Ishikawa (cell line): Measurements from ENCODE around the gene ZHX3.

Experiments
- CEBPB ChIP-seq: IDR thresholded peaks from 2 replicates; pipeline ENCODE4 v1.6.1; 2012
- CREB1 ChIP-seq: IDR thresholded peaks from 2 replicates; pipeline ENCODE4 v1.6.1; 2012; ENCODE audit warnings: low read depth
- EGR1 ChIP-seq: IDR thresholded peaks from 2 replicates; pipeline ENCODE4 v1.6.1; 2012
- EP300 ChIP-seq: IDR thresholded peaks from 2 replicates; pipeline ENCODE4 v1.6.1; 2012; ENCODE audit warnings: borderline replicate concordance
- FOXM1 ChIP-seq: IDR thresholded peaks from 2 replicates; pipeline ENCODE4 v1.6.1; 2012; ENCODE audit warnings: low read depth, borderline replicate concordance
- MAX ChIP-seq: IDR thresholded peaks from 2 replicates; pipeline ENCODE4 v1.6.1; 2012
- NFIC ChIP-seq: IDR thresholded peaks from 2 replicates; pipeline ENCODE4 v1.6.1; 2012
- RAD21 ChIP-seq: IDR thresholded peaks from 2 replicates; pipeline ENCODE4 v1.6.1; 2012; ENCODE audit warnings: low read depth
- REST ChIP-seq: IDR thresholded peaks from 2 replicates; pipeline ENCODE4 v1.6.1; 2012; ENCODE audit warnings: low read depth, mild to moderate bottlenecking
- TAF1 ChIP-seq: IDR thresholded peaks from 2 replicates; pipeline ENCODE4 v1.6.1; 2012; ENCODE audit warnings: low read depth, mild to moderate bottlenecking
- TCF12 ChIP-seq: IDR thresholded peaks from 2 replicates; pipeline ENCODE4 v1.6.1; 2012; ENCODE audit warnings: low read depth
- TEAD4 ChIP-seq: IDR thresholded peaks from 2 replicates; pipeline ENCODE4 v1.6.1; 2012
- USF1 ChIP-seq: IDR thresholded peaks from 2 replicates; pipeline ENCODE4 v1.6.1; 2012
- YY1 ChIP-seq: IDR thresholded peaks from 2 replicates; pipeline ENCODE4 v1.6.1; 2012; ENCODE audit warnings: low read depth
- ZBTB7A ChIP-seq: IDR thresholded peaks from 2 replicates; pipeline ENCODE4 v1.6.1; 2012; ENCODE audit warnings: low read depth

Gene ZHX3

GRCh38 chr20:41178904-41179432 lies 138.6 kb downstream of the ZHX3 start:
- TF ChIP-seq MAX (peak; percentile 59; the same call in 1 of the 2 replicates), TCF12 (peak; percentile 94), EP300 (peak; percentile 80), NFIC (peak; percentile 99), REST (no peak), FOXM1 (peak; percentile 34; the same call in 1 of the 2 replicates), YY1 (peak; percentile 22; the same call in 1 of the 2 replicates), TAF1 (no peak), TEAD4 (peak; percentile 61), USF1 (no peak), CEBPB (peak; percentile 82), EGR1 (peak; percentile 66), ZBTB7A (no peak)

- TF ChIP-seq YY1 = no peak
- TF ChIP-seq ZBTB7A = no peak
- no peak for TF ChIP-seq FOXM1
- TF ChIP-seq RAD21 = no peak
- no peak for TF ChIP-seq TAF1
- TF ChIP-seq MAX = no peak
- no peak for TF ChIP-seq EGR1
Observed at GRCh38 chr20:41178495-41178894, 139.0 kb downstream of the ZHX3 start.

GRCh38 chr20:41177636-41178035 lies 139.9 kb downstream of the ZHX3 start:
- TF ChIP-seq MAX = no peak
- peak; percentile 49 for TF ChIP-seq NFIC
- no peak for TF ChIP-seq USF1
- peak; percentile 71; the same call in 1 of the 2 replicates for TF ChIP-seq EP300
- no peak for TF ChIP-seq CREB1
- TF ChIP-seq TEAD4 = peak; percentile 88
- no peak for TF ChIP-seq EGR1
- TF ChIP-seq TAF1 = no peak
- TF ChIP-seq YY1 = no peak
- TF ChIP-seq FOXM1 = 0 out of 2 replicates have a peak, but pooled peaks have one; percentile 16
- TF ChIP-seq RAD21 = no peak
- peak; percentile 40; the same call in 1 of the 2 replicates for TF ChIP-seq TCF12
- no peak for TF ChIP-seq CEBPB
- no peak for TF ChIP-seq REST
- 0 out of 2 replicates have a peak, but pooled peaks have one; percentile 36 for TF ChIP-seq ZBTB7A

GRCh38 chr20:41176711-41177552 lies 140.6 kb downstream of the ZHX3 start:
- TF ChIP-seq RAD21 = no peak
- no peak for TF ChIP-seq MAX
- no peak for TF ChIP-seq FOXM1

- TF ChIP-seq EGR1 (no peak), EP300 (no peak), USF1 (no peak), REST (no peak), ZBTB7A (no peak), TCF12 (no peak), MAX (no peak), YY1 (no peak), FOXM1 (no peak), TAF1 (no peak), NFIC (no peak), RAD21 (no peak), CREB1 (no peak), TEAD4 (no peak), CEBPB (no peak)
Observed at GRCh38 chr20:41175727-41176330, 141.7 kb downstream of the ZHX3 start.
